ENCODE data around the gene CROT. TPM values are rescaled to one million over a fixed set of nuclear protein-coding genes. Genes with fewer than 3 reads are reported as not detected.
"Not testable (repeated sequence)": the region's sequence is repeated elsewhere in the genome, so short reads cannot be mapped to it uniquely, and the experiment has no call there.

CROT gene
- 8.6 TPM for polyA plus RNA-seq (2012; ENCODE audit: insufficient read depth, insufficient read length)

- DNase-seq (ENCODE audit: low read depth, low spot score): peak; percentile 89
- H3K4me3 ChIP-seq (ENCODE audit: low read length): peak within 1 kb of the TSS; percentile 81
These were observed at the start of gene CROT for GRCh38 chr7:87345166-87345927. CROT (plus strand) TSS chr7:87345664; CDS start chr7:87349069, 3,405 bp downstream.

GRCh38 chr7:87300756-87301155 lies 44.7 kb upstream of the CROT start:
- H3K4me3 ChIP-seq (ENCODE audit: low read length): no peak overlapping the region
- no peak for DNase-seq (ENCODE audit: low read depth, low spot score)

- no peak for DNase-seq (ENCODE audit: low read depth, low spot score)
- no peak overlapping the region for H3K4me3 ChIP-seq (ENCODE audit: low read length)
These were observed 34.6 kb upstream of the CROT start for GRCh38 chr7:87310790-87311419.

GRCh38 chr7:87312215-87312865 lies 33.1 kb upstream of the CROT start:
- DNase-seq (ENCODE audit: low read depth, low spot score): peak; percentile 45
- no peak overlapping the region for H3K4me3 ChIP-seq (ENCODE audit: low read length)

GRCh38 chr7:87316097-87316700 lies 29.3 kb upstream of the CROT start:
- DNase-seq (ENCODE audit: low read depth, low spot score): no peak
- H3K4me3 ChIP-seq (ENCODE audit: low read length): no peak overlapping the region

- no peak for DNase-seq (ENCODE audit: low read depth, low spot score)
These were observed 28.5 kb upstream of the CROT start for GRCh38 chr7:87316846-87317552.

GRCh38 chr7:87317691-87318245 lies 27.7 kb upstream of the CROT start:
- H3K4me3 ChIP-seq (ENCODE audit: low read length): no peak overlapping the region
- DNase-seq (ENCODE audit: low read depth, low spot score): no peak

More at GRCh38 chr7:87316846-87317552, 28.5 kb upstream of the CROT start:
- no peak overlapping the region for H3K4me3 ChIP-seq (ENCODE audit: low read length)

- no peak for DNase-seq (ENCODE audit: low read depth, low spot score)
These were observed 26.7 kb upstream of the CROT start for GRCh38 chr7:87318741-87319140.

GRCh38 chr7:87319154-87319581 lies 26.3 kb upstream of the CROT start:
- DNase-seq (ENCODE audit: low read depth, low spot score); H3K4me3 ChIP-seq (ENCODE audit: low read length): not testable (repeated sequence)

More at GRCh38 chr7:87318741-87319140, 26.7 kb upstream of the CROT start:
- H3K4me3 ChIP-seq (ENCODE audit: low read length): no peak overlapping the region

- no peak for DNase-seq (ENCODE audit: low read depth, low spot score)
These were observed 22.6 kb upstream of the CROT start for GRCh38 chr7:87322912-87323311.

GRCh38 chr7:87325576-87326370 lies 19.7 kb upstream of the CROT start:
- DNase-seq (ENCODE audit: low read depth, low spot score): no peak
- H3K4me3 ChIP-seq (ENCODE audit: low read length): no peak overlapping the region

More at GRCh38 chr7:87322912-87323311, 22.6 kb upstream of the CROT start:
- H3K4me3 ChIP-seq (ENCODE audit: low read length): no peak overlapping the region

GRCh38 chr7:87328281-87328680 lies 17.2 kb upstream of the CROT start:
- DNase-seq (ENCODE audit: low read depth, low spot score): peak; percentile 48
- H3K4me3 ChIP-seq (ENCODE audit: low read length): no peak overlapping the region

GRCh38 chr7:87330316-87330715 lies 15.1 kb upstream of the CROT start:
- DNase-seq (ENCODE audit: low read depth, low spot score): no peak
- H3K4me3 ChIP-seq (ENCODE audit: low read length): no peak overlapping the region

GRCh38 chr7:87330942-87331341 lies 14.5 kb upstream of the CROT start:
- H3K4me3 ChIP-seq (ENCODE audit: low read length): no peak overlapping the region
- DNase-seq (ENCODE audit: low read depth, low spot score): peak; percentile 49

GRCh38 chr7:87331687-87332252 lies 13.7 kb upstream of the CROT start:
- no peak for DNase-seq (ENCODE audit: low read depth, low spot score)
- no peak overlapping the region for H3K4me3 ChIP-seq (ENCODE audit: low read length)

- no peak overlapping the region for H3K4me3 ChIP-seq (ENCODE audit: low read length)
- no peak for DNase-seq (ENCODE audit: low read depth, low spot score)
These were observed 13.1 kb upstream of the CROT start for GRCh38 chr7:87332321-87332720.

GRCh38 chr7:87336136-87336535 lies 9.3 kb upstream of the CROT start:
- no peak for DNase-seq (ENCODE audit: low read depth, low spot score)
- no peak overlapping the region for H3K4me3 ChIP-seq (ENCODE audit: low read length)

GRCh38 chr7:87337331-87337730 lies 8.1 kb upstream of the CROT start:
- no peak overlapping the region for H3K4me3 ChIP-seq (ENCODE audit: low read length)
- DNase-seq (ENCODE audit: low read depth, low spot score): no peak

Measured in Jurkat, Clone E6-1 (cell line).